Type B pancreatic cell (in vitro differentiated cells): ENCODE data around the gene PLD1. TPM values are rescaled to one million over a fixed set of nuclear protein-coding genes. Genes with fewer than 3 reads are reported as not detected.
A peak's percentile ranks its signal among the peaks of the same experiment; 100 is the strongest.
"Not testable (repeated sequence)": the region's sequence is repeated elsewhere in the genome, so short reads cannot be mapped to it uniquely, and the experiment has no call there.

Source experiments
- DNase-seq: peaks from one replicate; pipeline ENCODE4 v3.0.0; 2021; ENCODE audit warnings: mixed read lengths; ENCODE audit not compliant: unreplicated experiment; ENCODE audit errors: extremely low spot score
- H3K27ac Mint-ChIP-seq: 2 replicates; pipeline ENCODE4 v1.8.0; 2021; ENCODE audit warnings: mild to moderate bottlenecking, mixed read lengths
- H3K27me3 Mint-ChIP-seq: 2 replicates; pipeline ENCODE4 v1.8.0; 2021; ENCODE audit warnings: mixed read lengths
- H3K36me3 Mint-ChIP-seq: 2 replicates; pipeline ENCODE4 v1.8.0; 2021; ENCODE audit warnings: mixed read lengths
- H3K4me1 Mint-ChIP-seq: one replicate; pipeline ENCODE4 v1.8.0; 2021; ENCODE audit warnings: mixed read lengths; ENCODE audit not compliant: unreplicated experiment
- H3K4me3 Mint-ChIP-seq: 2 replicates; pipeline ENCODE4 v1.8.0; 2021; ENCODE audit warnings: mild to moderate bottlenecking, mixed read lengths
- H3K9me3 Mint-ChIP-seq: 2 replicates; pipeline ENCODE4 v1.8.0; 2021; ENCODE audit warnings: mixed read lengths
- CTCF ChIP-seq: fragments of 200-600 bp; sonication (generic); conservative IDR thresholded peaks from 2 replicates; pipeline ENCODE4 v1.5.0; 2021; ENCODE audit warnings: antibody characterized with exemption, mild to moderate bottlenecking
- total RNA-seq: library from RNA; stranded (reverse); gene quantifications from 2 replicates; pipeline ENCODE4 v1.2.1, GENCODE V29; 2021; ENCODE audit warnings: low replicate concordance

The PLD1 gene
- total RNA-seq, 1 donor from 2014 or later: 33.3 TPM

DNA sequence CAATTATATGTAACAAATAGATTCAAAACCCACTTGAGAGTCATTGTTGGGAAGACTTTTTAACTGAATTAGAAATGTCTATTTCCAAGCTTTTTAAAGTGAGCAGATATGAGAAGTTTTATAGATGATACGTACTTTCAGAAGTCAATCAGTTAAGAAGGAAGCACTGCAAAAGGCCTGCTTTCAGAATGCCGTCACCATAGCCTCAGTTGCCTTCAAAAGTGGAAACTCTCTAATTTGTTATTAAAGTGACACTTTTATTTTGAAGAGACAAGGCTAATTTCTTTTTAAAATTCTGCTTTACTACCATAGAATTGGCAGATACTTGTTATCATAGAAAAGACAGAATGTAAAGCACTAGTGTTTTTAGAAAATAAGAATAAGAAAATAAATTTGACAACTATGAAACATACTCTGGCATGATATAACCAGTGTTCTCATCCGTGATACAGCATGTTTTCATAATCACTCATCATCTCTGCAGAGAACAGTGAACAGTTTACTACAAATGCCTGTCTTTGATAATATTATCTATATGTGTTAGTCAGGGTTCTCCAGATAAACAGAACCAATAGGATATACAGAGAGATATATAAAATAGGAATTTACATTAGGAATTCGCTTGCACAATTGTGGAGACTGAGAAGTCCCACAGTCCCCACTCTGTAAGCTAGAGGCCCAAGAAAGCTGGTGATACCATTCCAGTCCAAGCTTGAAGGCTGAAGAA, 7.0 kb upstream of the PLD1 start:
- H3K27ac Mint-ChIP-seq: no peak overlapping the region
- peaks cover 24% of the 10 kb centered on the region for H3K4me1 Mint-ChIP-seq
- no peaks in the 10 kb centered on the region for H3K9me3 Mint-ChIP-seq
- H3K4me3 Mint-ChIP-seq: no peak overlapping the region
- TF ChIP-seq CTCF: no peak
- H3K27me3 Mint-ChIP-seq: no peaks in the 10 kb centered on the region
- H3K36me3 Mint-ChIP-seq: no peaks in the 10 kb centered on the region
- DNase-seq: no peak

DNA sequence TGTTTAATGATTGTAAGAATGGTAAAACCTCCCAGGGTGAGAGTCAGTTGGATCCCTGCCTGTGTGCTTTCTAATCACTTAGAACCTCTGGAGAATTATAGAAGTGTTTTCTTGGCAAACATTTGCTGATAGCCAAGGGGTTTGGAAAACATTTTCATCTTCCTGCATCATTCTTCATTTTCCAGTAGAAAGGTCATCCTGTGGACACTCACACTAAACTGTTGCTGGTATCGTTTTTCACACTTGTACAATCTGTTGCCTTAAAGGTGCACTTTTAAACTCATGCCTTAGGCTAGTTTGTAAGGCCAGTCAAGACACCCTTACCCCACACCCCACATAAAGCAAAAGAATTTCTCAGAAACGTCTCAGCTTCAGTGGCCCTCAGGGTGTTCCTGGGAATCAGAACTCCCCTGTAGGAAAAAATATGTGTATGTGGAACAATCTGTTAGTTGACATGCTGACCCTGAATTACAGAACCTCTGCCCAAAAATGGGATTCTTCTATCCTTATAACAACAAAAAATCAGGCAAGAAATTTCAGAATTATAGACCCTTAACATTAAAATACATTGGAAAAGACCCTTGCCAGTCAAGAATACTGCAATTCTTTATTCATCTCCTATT, 5.8 kb upstream of the PLD1 start:
- TF ChIP-seq CTCF: no peak
- Mint-ChIP-seq H3K36me3 (no peaks in the 10 kb centered on the region), H3K27ac (peak overlapping the region; percentile 8), H3K27me3 (peaks cover 4% of the 10 kb centered on the region), H3K9me3 (no peaks in the 10 kb centered on the region), H3K4me1 (peaks cover 25% of the 10 kb centered on the region), H3K4me3 (no peak overlapping the region)
- no peak for DNase-seq

- H3K4me3 Mint-ChIP-seq, H3K9me3 Mint-ChIP-seq, H3K27me3 Mint-ChIP-seq, H3K36me3 Mint-ChIP-seq, DNase-seq, H3K27ac Mint-ChIP-seq: not testable (repeated sequence)
- H3K4me1 Mint-ChIP-seq: peaks cover 27% of the 10 kb centered on the region
Observed at GRCh38 chr3:171814662-171815061, 4.4 kb upstream of the PLD1 start.

- peaks cover 32% of the 10 kb centered on the region for H3K4me1 Mint-ChIP-seq
- peaks cover 14% of the 10 kb centered on the region for H3K27me3 Mint-ChIP-seq
- H3K4me3 Mint-ChIP-seq: peak overlapping the region; percentile 9
- no peak for DNase-seq
- H3K27ac Mint-ChIP-seq: no peak overlapping the region
- no peaks in the 10 kb centered on the region for H3K36me3 Mint-ChIP-seq
- TF ChIP-seq CTCF: no peak
- H3K9me3 Mint-ChIP-seq: no peaks in the 10 kb centered on the region
Observed at GRCh38 chr3:171813897-171814460, 3.7 kb upstream of the PLD1 start.

- DNase-seq: no peak
- H3K4me1 Mint-ChIP-seq: peaks cover 32% of the 10 kb centered on the region
- no peaks in the 10 kb centered on the region for H3K9me3 Mint-ChIP-seq
- no peak overlapping the region for H3K27ac Mint-ChIP-seq
- no peak for TF ChIP-seq CTCF
- H3K4me3 Mint-ChIP-seq: peak overlapping the region; percentile 9
- no peaks in the 10 kb centered on the region for H3K36me3 Mint-ChIP-seq
- H3K27me3 Mint-ChIP-seq: peaks cover 14% of the 10 kb centered on the region
Observed at GRCh38 chr3:171813278-171813896, 3.1 kb upstream of the PLD1 start.

GRCh38 chr3:171812811-171813210, 2.5 kb upstream of the PLD1 start:
- Mint-ChIP-seq H3K27me3 (peaks cover 14% of the 10 kb centered on the region), H3K27ac (no peak overlapping the region), H3K9me3 (no peaks in the 10 kb centered on the region), H3K36me3 (peaks cover under 1% of the 10 kb centered on the region), H3K4me3 (no peak overlapping the region), H3K4me1 (peaks cover 32% of the 10 kb centered on the region)
- TF ChIP-seq CTCF: no peak
- DNase-seq: no peak
